IMR-90 (cell line): ENCODE results near the gene MAP3K5. TPM values are rescaled to one million over a fixed set of nuclear protein-coding genes. Genes with fewer than 3 reads are reported as not detected.
A peak's percentile ranks its signal among the peaks of the same experiment; 100 is the strongest.
"Not testable (repeated sequence)": the region's sequence is repeated elsewhere in the genome, so short reads cannot be mapped to it uniquely, and the experiment has no call there.

ENCODE experiments used
- ATAC-seq: fragments of 200-7000 bp; cut with Tn5 transposase; 2 replicates; pipeline ENCODE4 v1.9.1; 2020; ENCODE audit warnings: low read depth, mild to moderate bottlenecking, moderate library complexity
- BruUV-seq: library from RNA; stranded (reverse); fragments of 400-500 nt; replicated peaks from 2 replicates; lab custom pipeline; 2021; lab: Mats Ljungman, UMichigan
- CTCF ChIA-PET: fragments of 300-600 bp; formaldehyde crosslinking; extraction: SDS; loops from one replicate; lab custom pipeline; 2021; ENCODE audit warnings: antibody characterized with exemption; lab: Yijun Ruan, JAX
- POLR2A ChIA-PET: fragments of 300-600 bp; sonication (Branson Sonifier 250); formaldehyde crosslinking; loops from one replicate; lab custom pipeline; 2022; ENCODE audit warnings: antibody characterized with exemption; ENCODE audit not compliant: unreplicated experiment; lab: Charles Lee
- DNase-seq: peaks from one replicate; pipeline ENCODE4 v3.0.0; 2013
- H2AFZ ChIP-seq: replicated peaks from 2 replicates; pipeline ENCODE3; 2013; ENCODE audit warnings: low read length, mild to moderate bottlenecking; ENCODE audit not compliant: poor library complexity
- H2AK5ac ChIP-seq: 2 replicates; pipeline ENCODE4 v1.6.1; 2013; ENCODE audit warnings: low read depth, low read length, inconsistent platforms
- H2AK9ac ChIP-seq: replicated peaks from 2 replicates; pipeline ENCODE3; 2013; ENCODE audit warnings: mild to moderate bottlenecking, low read depth, low read length, moderate library complexity; ENCODE audit not compliant: poor library complexity
- H2BK120ac ChIP-seq: 2 replicates; pipeline ENCODE4 v1.6.1; 2013; ENCODE audit warnings: low read depth, low read length, inconsistent platforms
- H2BK15ac ChIP-seq: 3 replicates; pipeline ENCODE4 v1.6.1; 2013; ENCODE audit warnings: low read depth, low read length, inconsistent platforms
- H2BK20ac ChIP-seq: 2 replicates; pipeline ENCODE4 v1.6.1; 2013; ENCODE audit warnings: low read depth, mild to moderate bottlenecking, inconsistent platforms, low read length, moderate library complexity
- H2BK5ac ChIP-seq: 2 replicates; pipeline ENCODE4 v1.6.1; 2013; ENCODE audit warnings: mild to moderate bottlenecking, low read depth, low read length, inconsistent platforms; ENCODE audit not compliant: poor library complexity, severe bottlenecking
- H3K14ac ChIP-seq: replicated peaks from 2 replicates; pipeline ENCODE4 v1.6.1; 2013; ENCODE audit warnings: low read depth, low read length, inconsistent platforms
- H3K18ac ChIP-seq: 2 replicates; pipeline ENCODE4 v1.6.1; 2013; ENCODE audit warnings: low read depth, low read length, control low read depth
- H3K23ac ChIP-seq: 2 replicates; pipeline ENCODE4 v1.6.1; 2013; ENCODE audit warnings: low read depth, low read length, inconsistent platforms
- H3K27ac ChIP-seq: 2 replicates; pipeline ENCODE4 v1.5.1; 2013; ENCODE audit warnings: mild to moderate bottlenecking, control low read depth, low read length; ENCODE audit not compliant: insufficient read depth
- H3K27me3 ChIP-seq: 2 replicates; pipeline ENCODE4 v1.6.1; 2013; ENCODE audit warnings: low read length; ENCODE audit not compliant: control insufficient read depth, insufficient read depth
- H3K36me3 ChIP-seq: 2 replicates; pipeline ENCODE4 v1.6.1; 2013; ENCODE audit warnings: low read length, mixed read lengths; ENCODE audit not compliant: control insufficient read depth, insufficient read depth
- H3K4ac ChIP-seq: 2 replicates; pipeline ENCODE4 v1.6.1; 2013; ENCODE audit warnings: low read depth, low read length, inconsistent platforms
- H3K4me1 ChIP-seq: 2 replicates; pipeline ENCODE4 v1.6.1; 2013; ENCODE audit warnings: low read length, mixed read lengths; ENCODE audit not compliant: control insufficient read depth, insufficient read depth
- H3K4me2 ChIP-seq: 2 replicates; pipeline ENCODE4 v1.6.1; 2013; ENCODE audit warnings: low read depth, mild to moderate bottlenecking, control low read depth, low read length, moderate library complexity
- H3K4me3 ChIP-seq: 2 replicates; pipeline ENCODE4 v1.5.1; 2013; ENCODE audit warnings: low read depth, mild to moderate bottlenecking, control low read depth, low read length, moderate library complexity; ENCODE audit not compliant: insufficient read depth
- H3K56ac ChIP-seq: 2 replicates; pipeline ENCODE4 v1.6.1; 2013; ENCODE audit warnings: low read length, inconsistent platforms; ENCODE audit not compliant: insufficient read depth; ENCODE audit errors: extremely low read depth
- H3K79me1 ChIP-seq, 2 experiments: 2 replicates each; pipeline ENCODE4 v1.6.1; 2013; ENCODE audit warnings: low read length in 2 of 2, inconsistent platforms in 1 of 2, low read depth in 1 of 2
- H3K9ac ChIP-seq: 2 replicates; pipeline ENCODE4 v1.6.1; 2013; ENCODE audit warnings: low read depth, low read length, control low read depth
- H3K9me1 ChIP-seq: 2 replicates; pipeline ENCODE4 v1.6.1; 2013; ENCODE audit warnings: low read length, inconsistent platforms; ENCODE audit not compliant: insufficient read depth
- H3K9me3 ChIP-seq: 2 replicates; pipeline ENCODE4 v1.6.1; 2013; ENCODE audit warnings: low read length; ENCODE audit not compliant: control insufficient read depth, insufficient read depth
- H4K20me1 ChIP-seq: 2 replicates; pipeline ENCODE4 v1.6.1; 2013; ENCODE audit warnings: low read length, inconsistent platforms; ENCODE audit not compliant: insufficient read depth
- H4K5ac ChIP-seq: 2 replicates; pipeline ENCODE4 v1.6.1; 2013; ENCODE audit warnings: mild to moderate bottlenecking, low read depth, low read length, control low read depth
- H4K8ac ChIP-seq, 2 experiments: 2 replicates each; pipeline ENCODE4 v1.6.1; 2013; ENCODE audit warnings: low read depth in 2 of 2, low read length in 2 of 2, control low read depth in 1 of 2, inconsistent platforms in 1 of 2
- H4K91ac ChIP-seq: 2 replicates; pipeline ENCODE4 v1.6.1; 2013; ENCODE audit warnings: low read depth, low read length, inconsistent platforms; ENCODE audit not compliant: insufficient read depth
- WGBS, 2 experiments: methylation state at CpG; one replicate each; pipeline versions ENCODE4 v1.1.5 to v1.1.7; 2013; ENCODE audit warnings: missing lambda C conversion rate in 2 of 2; ENCODE audit not compliant: insufficient read length in 1 of 2; ENCODE audit errors: extremely low coverage in 2 of 2; 5-methylcytosine and 5-hydroxymethylcytosine counted together
- dilution Hi-C: fragments of 300-500 bp; cut with HindIII; formaldehyde crosslinking; loops from one replicate; pipeline ENCODE4 v1.14.3; 2018; ENCODE audit warnings: low sequenced_read_pairs; ENCODE audit not compliant: unreplicated experiment
- in situ Hi-C: fragments of 300-500 bp; cut with MboI; formaldehyde crosslinking; loops from 3 replicates; pipeline ENCODE4 v1.14.3; 2019; ENCODE audit warnings: low sequenced_read_pairs, inconsistent platforms, mixed read lengths
- intact Hi-C: fragments of 100-400 bp; cut with micrococcal nuclease; formaldehyde crosslinking; loops from 2 replicates; pipeline ENCODE4 v1.10.0; 2022
- polyA plus RNA-seq, 3 experiments: library from polyadenylated mRNA; depleted of rRNA; stranded (reverse); fragments of >200 nt; gene quantifications; 2 replicates each; pipeline ENCODE4 v1.2.3, GENCODE V29; 2012; ENCODE audit warnings: low replicate concordance in 1 of 3
- total RNA-seq: library from RNA; depleted of rRNA; stranded (reverse); fragments of >200 nt; gene quantifications from 2 replicates; pipeline ENCODE4 v1.2.3, GENCODE V29; 2012

MAP3K5 gene
- total and polyA plus RNA-seq, 2 of the 4 experiments (the other 2 are of a cell fraction), result 5.4 to 17.6 TPM

GRCh38 chr6:136585523-136585922 is 206.8 kb downstream of the MAP3K5 start:
- H3K14ac ChIP-seq, result 0 out of 2 replicates have a peak overlapping the region, but pooled peaks have one; percentile 16
- peak overlapping the region; percentile 71; the same call in 1 of the 2 replicates for H4K91ac ChIP-seq
- H2AK5ac ChIP-seq, result peak overlapping the region; percentile 92
- in situ Hi-C loops, H4K5ac ChIP-seq, ATAC-seq, H3K9me3 ChIP-seq, H4K20me1 ChIP-seq, DNase-seq, dilution Hi-C loops, H3K4me1 ChIP-seq, H3K9me1 ChIP-seq, H3K4me2 ChIP-seq, H2AK9ac ChIP-seq, H3K27me3 ChIP-seq, intact Hi-C loops, H3K56ac ChIP-seq, BruUV-seq, H3K9ac ChIP-seq, H2BK15ac ChIP-seq, POLR2A ChIA-PET, H3K4me3 ChIP-seq, H3K23ac ChIP-seq, H2AFZ ChIP-seq: not testable (repeated sequence)
- CTCF ChIA-PET, result interaction anchor here (0.6 to 1.4 kb wide), 2 partner anchors 59 to 1892 kb away, joined by 3 read pairs; no protein-coding TSS in a partner anchor
- peak overlapping the region; percentile 58; the same call in 1 of the 2 replicates for H3K27ac ChIP-seq
- peaks cover 0 to 29% of the 10 kb centered on the region in 2 experiments; a peak in 2 of 4 replicates for H3K79me1 ChIP-seq
- H2BK5ac ChIP-seq, result peak overlapping the region; percentile 83
- peak overlapping the region; percentile 3; the same call in 1 of the 2 replicates for H3K18ac ChIP-seq
- peak overlapping the region; percentile 76 for H2BK120ac ChIP-seq
- WGBS, 2 experiments, result no CpG with 5 or more reads among the region's 2 CpGs
- H2BK20ac ChIP-seq, result peak overlapping the region; percentile 65
- H3K4ac ChIP-seq, result peak overlapping the region; percentile 74
- H4K8ac ChIP-seq, result peak overlapping the region in 1 of 2 experiments; percentile 39; a peak in 1 of 4 replicates
- H3K36me3 ChIP-seq, result peaks cover 17% of the 10 kb centered on the region

GRCh38 chr6:136584290-136584689 is 208.0 kb downstream of the MAP3K5 start:
- H4K5ac ChIP-seq, intact Hi-C loops, in situ Hi-C loops, H3K23ac ChIP-seq, H2AK9ac ChIP-seq, H3K27me3 ChIP-seq, H2AFZ ChIP-seq, H3K9ac ChIP-seq, H3K4me3 ChIP-seq, H3K18ac ChIP-seq, DNase-seq, H4K20me1 ChIP-seq, H3K9me3 ChIP-seq, H3K56ac ChIP-seq, POLR2A ChIA-PET, H3K9me1 ChIP-seq, dilution Hi-C loops, BruUV-seq, ATAC-seq, H3K4me2 ChIP-seq, H3K27ac ChIP-seq: not testable (repeated sequence)
- no CpG with 5 or more reads among the region's 5 CpGs for WGBS, 2 experiments
- Histone ChIP-seq H2BK20ac (peak overlapping the region; percentile 72; the same call in 1 of the 2 replicates), H2BK15ac (peak overlapping the region; percentile 85; the same call in 1 of the 3 replicates), H2AK5ac (peak overlapping the region; percentile 69), H3K4ac (peak overlapping the region; percentile 68; the same call in 1 of the 2 replicates), H2BK120ac (peak overlapping the region; percentile 70), H3K36me3 (peaks cover 12% of the 10 kb centered on the region), H4K91ac (peak overlapping the region; percentile 53), H3K14ac (0 out of 2 replicates have a peak overlapping the region, but pooled peaks have one; percentile 56), H2BK5ac (peak overlapping the region; percentile 27), H4K8ac (peak overlapping the region in 1 of 2 experiments; percentile 31; a peak in 1 of 4 replicates), H3K4me1 (peaks cover 11% of the 10 kb centered on the region), H3K79me1 (peaks cover 1 to 29% of the 10 kb centered on the region in 2 experiments; a peak in 3 of 4 replicates)
- CTCF ChIA-PET, result interaction anchor here (1.2 to 1.4 kb wide), 2 partner anchors 60 to 208 kb away, joined by 3 to 4 read pairs; partner anchors contain the start of gene MAP3K5
